IMR-90 (cell line): ENCODE measurements around the gene MAPKAP1. TPM values are rescaled to one million over a fixed set of nuclear protein-coding genes. Genes with fewer than 3 reads are reported as not detected.

ENCODE experiments used
- ATAC-seq: fragments of 200-7000 bp; cut with Tn5 transposase; 2 replicates; pipeline ENCODE4 v1.9.1; 2020; ENCODE audit warnings: low read depth, mild to moderate bottlenecking, moderate library complexity
- BruUV-seq: library from RNA; stranded (reverse); fragments of 400-500 nt; replicated peaks from 2 replicates; lab custom pipeline; 2021; lab: Mats Ljungman, UMichigan
- CTCF ChIA-PET: fragments of 300-600 bp; formaldehyde crosslinking; extraction: SDS; loops from one replicate; lab custom pipeline; 2021; ENCODE audit warnings: antibody characterized with exemption; lab: Yijun Ruan, JAX
- POLR2A ChIA-PET: fragments of 300-600 bp; sonication (Branson Sonifier 250); formaldehyde crosslinking; loops from one replicate; lab custom pipeline; 2022; ENCODE audit warnings: antibody characterized with exemption; ENCODE audit not compliant: unreplicated experiment; lab: Charles Lee
- DNase-seq: peaks from one replicate; pipeline ENCODE4 v3.0.0; 2013
- H2AFZ ChIP-seq: replicated peaks from 2 replicates; pipeline ENCODE3; 2013; ENCODE audit warnings: low read length, mild to moderate bottlenecking; ENCODE audit not compliant: poor library complexity
- H2AK5ac ChIP-seq: 2 replicates; pipeline ENCODE4 v1.6.1; 2013; ENCODE audit warnings: low read depth, low read length, inconsistent platforms
- H2AK9ac ChIP-seq: replicated peaks from 2 replicates; pipeline ENCODE3; 2013; ENCODE audit warnings: mild to moderate bottlenecking, low read depth, low read length, moderate library complexity; ENCODE audit not compliant: poor library complexity
- H2BK120ac ChIP-seq: 2 replicates; pipeline ENCODE4 v1.6.1; 2013; ENCODE audit warnings: low read depth, low read length, inconsistent platforms
- H2BK15ac ChIP-seq: 3 replicates; pipeline ENCODE4 v1.6.1; 2013; ENCODE audit warnings: low read depth, low read length, inconsistent platforms
- H2BK20ac ChIP-seq: 2 replicates; pipeline ENCODE4 v1.6.1; 2013; ENCODE audit warnings: low read depth, mild to moderate bottlenecking, inconsistent platforms, low read length, moderate library complexity
- H2BK5ac ChIP-seq: 2 replicates; pipeline ENCODE4 v1.6.1; 2013; ENCODE audit warnings: mild to moderate bottlenecking, low read depth, low read length, inconsistent platforms; ENCODE audit not compliant: poor library complexity, severe bottlenecking
- H3K14ac ChIP-seq: replicated peaks from 2 replicates; pipeline ENCODE4 v1.6.1; 2013; ENCODE audit warnings: low read depth, low read length, inconsistent platforms
- H3K18ac ChIP-seq: 2 replicates; pipeline ENCODE4 v1.6.1; 2013; ENCODE audit warnings: low read depth, low read length, control low read depth
- H3K23ac ChIP-seq: 2 replicates; pipeline ENCODE4 v1.6.1; 2013; ENCODE audit warnings: low read depth, low read length, inconsistent platforms
- H3K27ac ChIP-seq: 2 replicates; pipeline ENCODE4 v1.5.1; 2013; ENCODE audit warnings: mild to moderate bottlenecking, control low read depth, low read length; ENCODE audit not compliant: insufficient read depth
- H3K27me3 ChIP-seq: 2 replicates; pipeline ENCODE4 v1.6.1; 2013; ENCODE audit warnings: low read length; ENCODE audit not compliant: control insufficient read depth, insufficient read depth
- H3K36me3 ChIP-seq: 2 replicates; pipeline ENCODE4 v1.6.1; 2013; ENCODE audit warnings: low read length, mixed read lengths; ENCODE audit not compliant: control insufficient read depth, insufficient read depth
- H3K4ac ChIP-seq: 2 replicates; pipeline ENCODE4 v1.6.1; 2013; ENCODE audit warnings: low read depth, low read length, inconsistent platforms
- H3K4me1 ChIP-seq: 2 replicates; pipeline ENCODE4 v1.6.1; 2013; ENCODE audit warnings: low read length, mixed read lengths; ENCODE audit not compliant: control insufficient read depth, insufficient read depth
- H3K4me2 ChIP-seq: 2 replicates; pipeline ENCODE4 v1.6.1; 2013; ENCODE audit warnings: low read depth, mild to moderate bottlenecking, control low read depth, low read length, moderate library complexity
- H3K4me3 ChIP-seq: 2 replicates; pipeline ENCODE4 v1.5.1; 2013; ENCODE audit warnings: low read depth, mild to moderate bottlenecking, control low read depth, low read length, moderate library complexity; ENCODE audit not compliant: insufficient read depth
- H3K56ac ChIP-seq: 2 replicates; pipeline ENCODE4 v1.6.1; 2013; ENCODE audit warnings: low read length, inconsistent platforms; ENCODE audit not compliant: insufficient read depth; ENCODE audit errors: extremely low read depth
- H3K79me1 ChIP-seq, 2 experiments: 2 replicates each; pipeline ENCODE4 v1.6.1; 2013; ENCODE audit warnings: low read length in 2 of 2, inconsistent platforms in 1 of 2, low read depth in 1 of 2
- H3K9ac ChIP-seq: 2 replicates; pipeline ENCODE4 v1.6.1; 2013; ENCODE audit warnings: low read depth, low read length, control low read depth
- H3K9me1 ChIP-seq: 2 replicates; pipeline ENCODE4 v1.6.1; 2013; ENCODE audit warnings: low read length, inconsistent platforms; ENCODE audit not compliant: insufficient read depth
- H3K9me3 ChIP-seq: 2 replicates; pipeline ENCODE4 v1.6.1; 2013; ENCODE audit warnings: low read length; ENCODE audit not compliant: control insufficient read depth, insufficient read depth
- H4K20me1 ChIP-seq: 2 replicates; pipeline ENCODE4 v1.6.1; 2013; ENCODE audit warnings: low read length, inconsistent platforms; ENCODE audit not compliant: insufficient read depth
- H4K5ac ChIP-seq: 2 replicates; pipeline ENCODE4 v1.6.1; 2013; ENCODE audit warnings: mild to moderate bottlenecking, low read depth, low read length, control low read depth
- H4K8ac ChIP-seq, 2 experiments: 2 replicates each; pipeline ENCODE4 v1.6.1; 2013; ENCODE audit warnings: low read depth in 2 of 2, low read length in 2 of 2, control low read depth in 1 of 2, inconsistent platforms in 1 of 2
- H4K91ac ChIP-seq: 2 replicates; pipeline ENCODE4 v1.6.1; 2013; ENCODE audit warnings: low read depth, low read length, inconsistent platforms; ENCODE audit not compliant: insufficient read depth
- FOS ChIP-seq: fragments of 150-350 bp; IDR thresholded peaks from 2 replicates; pipeline ENCODE4 v1.6.1; 2016; ENCODE audit warnings: low read depth, low read length
- POLR2A ChIP-seq: IDR thresholded peaks from 2 replicates; pipeline ENCODE4 v1.6.1; 2012; ENCODE audit warnings: mild to moderate bottlenecking, low read depth, low read length
- WGBS, 2 experiments: methylation state at CpG; one replicate each; pipeline versions ENCODE4 v1.1.5 to v1.1.7; 2013; ENCODE audit warnings: missing lambda C conversion rate in 2 of 2; ENCODE audit not compliant: insufficient read length in 1 of 2; ENCODE audit errors: extremely low coverage in 2 of 2; 5-methylcytosine and 5-hydroxymethylcytosine counted together
- dilution Hi-C: fragments of 300-500 bp; cut with HindIII; formaldehyde crosslinking; loops from one replicate; pipeline ENCODE4 v1.14.3; 2018; ENCODE audit warnings: low sequenced_read_pairs; ENCODE audit not compliant: unreplicated experiment
- in situ Hi-C: fragments of 300-500 bp; cut with MboI; formaldehyde crosslinking; loops from 3 replicates; pipeline ENCODE4 v1.14.3; 2019; ENCODE audit warnings: low sequenced_read_pairs, inconsistent platforms, mixed read lengths
- intact Hi-C: fragments of 100-400 bp; cut with micrococcal nuclease; formaldehyde crosslinking; loops from 2 replicates; pipeline ENCODE4 v1.10.0; 2022
- polyA plus RNA-seq, 3 experiments: library from polyadenylated mRNA; depleted of rRNA; stranded (reverse); fragments of >200 nt; gene quantifications; 2 replicates each; pipeline ENCODE4 v1.2.3, GENCODE V29; 2012; ENCODE audit warnings: low replicate concordance in 1 of 3
- total RNA-seq: library from RNA; depleted of rRNA; stranded (reverse); fragments of >200 nt; gene quantifications from 2 replicates; pipeline ENCODE4 v1.2.3, GENCODE V29; 2012

MAPKAP1 gene
- total and polyA plus RNA-seq, 2 of the 4 experiments (the other 2 are of a cell fraction): 87.2 to 158 TPM

DNA sequence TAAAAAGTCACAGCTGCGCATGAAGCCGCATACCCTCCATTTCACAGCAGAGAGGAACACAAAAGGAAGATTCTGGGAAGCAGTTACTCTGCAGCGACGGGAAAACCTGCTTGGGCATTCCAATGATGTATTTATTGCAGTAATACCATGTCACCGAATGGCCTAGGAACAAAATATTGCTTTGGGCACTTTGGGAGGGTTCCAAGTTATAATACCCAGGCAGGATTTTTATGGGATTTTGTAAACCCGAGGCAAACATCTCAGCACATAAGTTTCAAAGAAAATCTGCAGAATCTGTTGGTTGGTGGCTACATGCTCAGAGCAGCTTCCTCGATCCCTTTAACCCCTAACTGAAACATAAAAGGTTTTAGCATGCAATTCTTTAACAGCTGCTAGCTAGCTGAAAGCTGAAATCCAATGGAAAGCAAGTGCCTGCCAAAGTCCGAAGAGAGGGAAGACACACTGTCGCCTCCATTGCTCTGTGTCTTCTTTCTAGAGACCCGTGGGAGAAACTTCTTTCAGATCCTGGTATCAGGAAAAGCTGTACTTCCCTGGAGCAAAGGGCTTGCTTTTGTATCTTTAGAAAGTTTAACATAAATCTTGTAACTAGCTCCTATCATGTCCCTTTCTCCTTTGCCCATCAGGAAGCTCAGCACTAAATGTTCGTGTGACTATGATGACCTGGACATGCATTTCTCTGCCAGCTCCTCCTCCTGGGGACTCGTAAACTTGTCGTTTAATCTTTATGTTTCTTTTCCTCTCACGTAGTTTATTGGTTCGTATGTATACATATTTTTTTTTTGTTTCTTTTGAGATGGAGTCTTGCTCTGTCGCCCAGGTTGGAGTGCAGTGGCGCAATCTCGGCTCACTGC lies 195.0 kb downstream of the MAPKAP1 start:
- CTCF ChIA-PET: no interaction called here
- Histone ChIP-seq H3K9me1 (peaks cover 15% of the 10 kb centered on the region), H3K18ac (peak overlapping the region; percentile 50), H3K27me3 (no peaks in the 10 kb centered on the region), H3K9me3 (no peaks in the 10 kb centered on the region), H2AK5ac (no peak overlapping the region), H3K27ac (no peak overlapping the region), H3K4me3 (no peak overlapping the region), H3K36me3 (no peaks in the 10 kb centered on the region), H2BK20ac (peak overlapping the region; percentile 20; the same call in 1 of the 2 replicates), H3K4me1 (peaks cover 19% of the 10 kb centered on the region), H2AFZ (no peak overlapping the region), H2BK15ac (peak overlapping the region; percentile 3; the same call in 1 of the 3 replicates), H4K91ac (no peak overlapping the region), H3K9ac (no peak overlapping the region), H3K56ac (no peak overlapping the region), H2BK5ac (no peak overlapping the region), H3K14ac (0 out of 2 replicates have a peak overlapping the region, but pooled peaks have one; percentile 44), H3K4me2 (no peak overlapping the region), H3K79me1 (peaks cover 19 to 46% of the 10 kb centered on the region in 2 experiments), H2BK120ac (peak overlapping the region; percentile 2; the same call in 1 of the 2 replicates), H4K20me1 (peaks cover 13% of the 10 kb centered on the region; the same call in 1 of the 2 replicates), H2AK9ac (no peak overlapping the region), H4K8ac (peak overlapping the region in 1 of 2 experiments; percentile 36; a peak in 1 of 4 replicates), H3K23ac (0 out of 2 replicates have a peak overlapping the region, but pooled peaks have one; percentile 23), H4K5ac (peak overlapping the region; percentile 69), H3K4ac (no peak overlapping the region)
- 40% methylated on average over 1 of the region's 18 CpGs; no CpG with 5 or more reads in 1 of the 2 experiments for WGBS, 2 experiments
- ATAC-seq (no peak), DNase-seq (no peak)
- POLR2A ChIA-PET: no interaction called here
- dilution Hi-C loops (no loop called here), intact Hi-C loops (no loop called here), in situ Hi-C loops (no loop called here)
- no TSS peak for BruUV-seq
- TF ChIP-seq POLR2A: no peak
- no peak for TF ChIP-seq FOS
